Endothelial cell of umbilical vein (primary cell): Measurements from ENCODE around the gene CPHXL. TPM values are rescaled to one million over a fixed set of nuclear protein-coding genes. Genes with fewer than 3 reads are reported as not detected.

Experiments
- BruUV-seq: library from RNA; stranded (reverse); fragments of 400-500 nt; replicated peaks from 2 replicates; lab custom pipeline; 2021; lab: Mats Ljungman, UMichigan
- CTCF ChIA-PET: fragments of 300-600, 350-600 bp; sonication (Branson Sonifier 250); formaldehyde crosslinking; loops from one replicate; lab custom pipeline; 2021; ENCODE audit warnings: antibody characterized with exemption, inconsistent platforms; lab: Charles Lee
- POLR2A ChIA-PET: fragments of 300-600, 350-600 bp; sonication (Branson Sonifier 250); formaldehyde crosslinking; loops from one replicate; lab custom pipeline; 2021; ENCODE audit warnings: antibody characterized with exemption, inconsistent platforms; lab: Charles Lee
- DNase-seq: peaks from one replicate; pipeline ENCODE4 v3.0.0-alpha.2; 2011; ENCODE audit warnings: low read depth, low spot score
- FAIRE-seq: peaks from 2 replicates; lab custom pipeline; 2011; peaks lifted over from hg19 to GRCh38; lab: Jason Lieb, UNC
- H2AFZ ChIP-seq: 2 replicates; pipeline ENCODE4 v1.6.0; 2012; ENCODE audit warnings: low read depth, low read length, control low read depth, inconsistent platforms
- H3K27ac ChIP-seq: 2 replicates; pipeline ENCODE4 v1.5.1; 2011; ENCODE audit warnings: low read depth, mild to moderate bottlenecking, control low read depth, low read length, moderate library complexity; ENCODE audit not compliant: insufficient read depth
- H3K27me3 ChIP-seq, 2 experiments: 2 replicates each; pipeline versions ENCODE4 v1.6.0 to v1.6.1; 2011; ENCODE audit warnings: low read length in 2 of 2, mixed read lengths in 1 of 2; ENCODE audit not compliant: control insufficient read depth in 2 of 2, insufficient read depth in 2 of 2
- H3K36me3 ChIP-seq, 2 experiments: 2 replicates in 1 of 2; 3 replicates in 1 of 2; pipeline ENCODE4 v1.5.1; 2011; ENCODE audit warnings: low read length in 2 of 2, mild to moderate bottlenecking in 1 of 2, moderate library complexity in 1 of 2; ENCODE audit not compliant: control insufficient read depth in 2 of 2, insufficient read depth in 2 of 2; ENCODE audit errors: extremely low read depth in 1 of 2
- H3K4me1 ChIP-seq: 3 replicates; pipeline ENCODE4 v1.5.1; 2011; ENCODE audit warnings: mild to moderate bottlenecking, low read length; ENCODE audit not compliant: control insufficient read depth, insufficient read depth; ENCODE audit errors: extremely low read depth
- H3K4me2 ChIP-seq: 2 replicates; pipeline ENCODE4 v1.6.1; 2011; ENCODE audit warnings: low read length, control low read depth, mixed read lengths; ENCODE audit not compliant: insufficient read depth
- H3K4me3 ChIP-seq, 3 experiments: fragments of 200-600 bp in 1 of 3; sonication (generic), shearing (Covaris generic) in 1 of 3; replicated peaks in 1 of 3; 2 replicates each; pipeline ENCODE4 v1.5.1; 2011 to 2016; ENCODE audit warnings: control low read depth in 3 of 3, low read length in 3 of 3, mild to moderate bottlenecking in 2 of 3, inconsistent platforms in 1 of 3, low read depth in 1 of 3, moderate library complexity in 1 of 3; ENCODE audit not compliant: insufficient read depth in 1 of 3
- H3K79me2 ChIP-seq: 2 replicates; pipeline ENCODE4 v1.6.0; 2012; ENCODE audit warnings: low read length, inconsistent platforms; ENCODE audit not compliant: control insufficient read depth, insufficient read depth
- H3K9ac ChIP-seq: replicated peaks from 2 replicates; pipeline ENCODE3; 2011; ENCODE audit warnings: low read length, control low read depth; ENCODE audit not compliant: insufficient read depth; ENCODE audit errors: extremely low read depth
- H3K9me1 ChIP-seq: replicated peaks from 3 replicates; pipeline ENCODE4 v1.6.0; 2011; ENCODE audit warnings: mild to moderate bottlenecking, low read length; ENCODE audit not compliant: control insufficient read depth, insufficient read depth; ENCODE audit errors: extremely low read depth
- H3K9me3 ChIP-seq: replicated peaks from 2 replicates; pipeline ENCODE4 v1.5.1; 2012; ENCODE audit warnings: low read length, inconsistent platforms; ENCODE audit not compliant: control insufficient read depth, insufficient read depth
- H4K20me1 ChIP-seq: replicated peaks from 2 replicates; pipeline ENCODE3; 2011; ENCODE audit warnings: mild to moderate bottlenecking, low read length; ENCODE audit not compliant: control insufficient read depth, insufficient read depth; ENCODE audit errors: extremely low read depth
- CTCF ChIP-seq, 2 donors: IDR thresholded peaks; 1 replicate in 1 of 2; 2 replicates in 1 of 2; pipeline ENCODE4 v1.5.1; 2011; ENCODE audit warnings: low read length in 2 of 2, mild to moderate bottlenecking in 2 of 2, moderate library complexity in 2 of 2, control low read depth in 1 of 2, inconsistent platforms in 1 of 2, low read depth in 1 of 2; ENCODE audit not compliant: insufficient read depth in 1 of 2; ENCODE audit errors: extremely low read depth in 1 of 2
- EZH2 ChIP-seq: IDR thresholded peaks from 2 replicates; pipeline ENCODE4 v1.6.1; 2012; ENCODE audit warnings: borderline replicate concordance, low read depth, mild to moderate bottlenecking, moderate library complexity, low read length, inconsistent platforms; ENCODE audit not compliant: severe bottlenecking
- FOS ChIP-seq: IDR thresholded peaks from 2 replicates; pipeline ENCODE4 v1.6.1; 2011; ENCODE audit warnings: mild to moderate bottlenecking, low read length, moderate library complexity, borderline replicate concordance; ENCODE audit not compliant: insufficient read depth
- GATA2 ChIP-seq: IDR thresholded peaks from 2 replicates; pipeline ENCODE4 v1.7.0; 2011; ENCODE audit warnings: low read depth, mild to moderate bottlenecking, moderate library complexity, mixed read lengths, low read length; ENCODE audit not compliant: insufficient read length, insufficient read depth
- JUN ChIP-seq: IDR thresholded peaks from 2 replicates; pipeline ENCODE4 v1.6.1; 2011; ENCODE audit warnings: borderline replicate concordance, low read depth; ENCODE audit not compliant: insufficient read length, insufficient read depth
- MYC ChIP-seq: IDR thresholded peaks from one replicate; pipeline ENCODE4 v1.6.1; 2011; ENCODE audit warnings: mild to moderate bottlenecking, low read depth, low read length
- POLR2A ChIP-seq: IDR thresholded peaks from 2 replicates; pipeline ENCODE4 v1.6.1; 2012; ENCODE audit warnings: low read depth, mild to moderate bottlenecking, control low read depth, low read length
- POLR2AphosphoS5 ChIP-seq: IDR thresholded peaks from 2 replicates; pipeline ENCODE4 v1.6.1; 2012; ENCODE audit warnings: low read depth, mild to moderate bottlenecking, control low read depth, low read length, moderate library complexity; ENCODE audit not compliant: insufficient read depth
- dilution Hi-C: fragments of 300-500 bp; cut with MboI; formaldehyde crosslinking; loops from one replicate; pipeline ENCODE4 v1.15.0; 2019; ENCODE audit warnings: low sequenced_read_pairs; ENCODE audit not compliant: extremely low pct_ligation_motif_present
- intact Hi-C: fragments of 100-400 bp; cut with micrococcal nuclease; formaldehyde crosslinking; loops from one replicate; pipeline ENCODE4 v1.10.0; 2022
- polyA plus RNA-seq, 4 experiments: library from polyadenylated mRNA; depleted of rRNA in 3 of 4; stranded (reverse) in 3 of 4; unstranded in 1 of 4; fragments of >200 nt; gene quantifications; 2 replicates each; pipeline versions ENCODE4 v1.2.1 to v1.2.3, GENCODE V29; 2011 to 2012; ENCODE audit warnings: missing spikeins in 1 of 4
- total RNA-seq: library from RNA; stranded (reverse); gene quantifications from 2 replicates; pipeline ENCODE4 v1.2.3, GENCODE V29; 2021
- TF ChIP-seq, protein P1 (sequence below): IDR thresholded peaks from 2 replicates; pipeline ENCODE4 v1.6.1; 2011; ENCODE audit not compliant: insufficient read depth, insufficient read length

CPHXL gene
- total and polyA plus RNA-seq, 2 donors (not counting 3 experiments of a cell fraction or from before 2014, with no cell fraction given) = not detected

DNA sequence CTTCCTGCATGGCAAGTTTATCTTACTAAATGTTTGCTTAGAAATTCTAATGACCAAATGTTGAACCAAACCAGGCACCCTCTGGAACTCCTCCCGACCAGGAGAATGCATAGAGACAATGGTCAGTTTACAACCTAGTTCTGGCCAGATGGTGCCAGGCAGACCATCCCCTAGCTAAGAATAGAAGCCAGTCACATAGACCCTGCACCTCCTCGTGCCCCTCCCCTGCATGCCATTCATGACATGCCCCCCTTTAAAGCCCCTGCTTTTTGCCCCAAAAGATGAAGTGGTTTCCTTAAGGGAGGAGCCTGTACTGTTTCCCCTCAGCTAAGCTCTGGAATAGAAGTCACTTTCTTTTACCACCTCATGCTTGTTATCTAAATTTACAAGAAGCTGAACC, 6.6 kb upstream of the CPHXL start:
- no TSS peak for BruUV-seq
- Histone ChIP-seq H3K79me2 (no peaks in the 10 kb centered on the region), H3K27ac (no peak overlapping the region), H3K4me3 (no peak overlapping the region), H4K20me1 (no peaks in the 10 kb centered on the region), H3K9me3 (no peaks in the 10 kb centered on the region), H2AFZ (no peak overlapping the region), H3K4me2 (no peak overlapping the region), H3K9ac (no peak overlapping the region), H3K4me1 (no peaks in the 10 kb centered on the region), H3K27me3 (no peaks in the 10 kb centered on the region), H3K36me3 (no peaks in the 10 kb centered on the region), H3K9me1 (no peaks in the 10 kb centered on the region)
- POLR2A ChIA-PET = no interaction called here
- intact Hi-C loops = no loop called here
- FAIRE-seq (no peak), DNase-seq (no peak)
- CTCF ChIA-PET = no interaction called here
- dilution Hi-C loops = no loop called here
- TF ChIP-seq GATA2 = no peak
- no peak for TF ChIP-seq FOS
- TF ChIP-seq EZH2 = no peak
- TF ChIP-seq JUN = no peak
- no peak for TF ChIP-seq MYC
- TF ChIP-seq, protein P1, sequence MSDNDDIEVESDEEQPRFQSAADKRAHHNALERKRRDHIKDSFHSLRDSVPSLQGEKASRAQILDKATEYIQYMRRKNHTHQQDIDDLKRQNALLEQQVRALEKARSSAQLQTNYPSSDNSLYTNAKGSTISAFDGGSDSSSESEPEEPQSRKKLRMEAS = no peak
- TF ChIP-seq CTCF (IDR thresholded peaks at IDR 0.05; ENCODE audit: extremely low read depth in 1 of 2, insufficient read depth in 1 of 2, low read depth in 1 of 2, low read length in 2 of 2) = no peak
- TF ChIP-seq POLR2AphosphoS5 = no peak
- TF ChIP-seq POLR2A = no peak
